ENCODE data around the gene LRRTM2. TPM values are rescaled to one million over a fixed set of nuclear protein-coding genes. Genes with fewer than 3 reads are reported as not detected.

The LRRTM2 gene
- total and polyA plus RNA-seq, 2 donors (not counting 3 experiments of a cell fraction or from before 2014, with no cell fraction given), result 0.06 to 0.20 TPM

DNA sequence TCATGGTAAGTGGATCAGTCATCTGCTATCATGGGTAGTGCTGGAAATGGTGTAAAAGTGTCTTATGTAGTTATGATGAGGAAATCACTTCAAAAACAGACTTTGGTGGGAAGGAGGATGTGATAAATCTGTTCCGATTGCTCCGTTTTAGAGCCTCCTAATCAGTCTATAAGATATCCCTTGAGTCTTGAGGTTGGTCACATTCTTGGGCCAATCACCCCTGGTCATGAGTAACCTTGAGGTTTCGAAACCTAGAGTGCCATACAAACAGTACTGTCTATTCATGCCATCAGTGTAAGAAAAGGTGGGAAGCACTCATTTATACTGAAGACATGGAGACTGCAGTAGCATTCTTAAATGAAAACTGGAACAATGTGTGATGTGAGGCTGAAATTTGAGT lies 45.8 kb downstream of the LRRTM2 start:
- Histone ChIP-seq H4K20me1 (replicated peaks; ENCODE audit: control insufficient read depth, extremely low read depth, insufficient read depth, low read length) (peaks cover 2% of the 10 kb centered on the region), H3K36me3 (ENCODE audit: control insufficient read depth in 2 of 2, extremely low read depth in 1 of 2, insufficient read depth in 2 of 2, low read length in 2 of 2) (peaks cover 6 to 23% of the 10 kb centered on the region in 2 experiments), H3K9me3 (replicated peaks; ENCODE audit: control insufficient read depth, insufficient read depth, low read length) (no peaks in the 10 kb centered on the region), H3K4me2 (ENCODE audit: insufficient read depth, low read length) (no peak overlapping the region), H3K27me3 (ENCODE audit: control insufficient read depth in 2 of 2, insufficient read depth in 2 of 2, low read length in 2 of 2) (no peaks in the 10 kb centered on the region), H3K27ac (ENCODE audit: insufficient read depth, low read depth, low read length) (no peak overlapping the region), H3K9me1 (replicated peaks; ENCODE audit: control insufficient read depth, extremely low read depth, insufficient read depth, low read length) (no peaks in the 10 kb centered on the region), H3K9ac (replicated peaks; ENCODE audit: extremely low read depth, insufficient read depth, low read length) (no peak overlapping the region), H2AFZ (ENCODE audit: low read depth, low read length) (no peak overlapping the region), H3K4me3 (replicated peaks in 1 of 3; ENCODE audit: insufficient read depth in 1 of 3, low read depth in 1 of 3, low read length in 3 of 3) (no peak overlapping the region), H3K79me2 (ENCODE audit: control insufficient read depth, insufficient read depth, low read length) (peaks cover 70% of the 10 kb centered on the region), H3K4me1 (ENCODE audit: control insufficient read depth, extremely low read depth, insufficient read depth, low read length) (peaks cover 2% of the 10 kb centered on the region)
- FAIRE-seq, result no peak
- intact Hi-C loops (cut with micrococcal nuclease) (no loop called here), dilution Hi-C loops (cut with MboI; ENCODE audit: extremely low pct_ligation_motif_present, low sequenced_read_pairs) (no loop called here)
- BruUV-seq (replicated peaks), result no TSS peak
- ChIA-PET CTCF (no interaction called here), POLR2A (no interaction called here)
- DNase-seq (ENCODE audit: low read depth, low spot score), result no peak
- TF ChIP-seq POLR2AphosphoS5 (IDR thresholded peaks at IDR 0.05; ENCODE audit: insufficient read depth, low read depth, low read length) (no peak), POLR2A (IDR thresholded peaks at IDR 0.05; ENCODE audit: low read depth, low read length) (no peak), FOS (IDR thresholded peaks at IDR 0.05; ENCODE audit: borderline replicate concordance, insufficient read depth, low read length) (no peak), GATA2 (IDR thresholded peaks at IDR 0.05; ENCODE audit: insufficient read depth, insufficient read length, low read depth, low read length) (no peak)
- TF ChIP-seq, protein P1, sequence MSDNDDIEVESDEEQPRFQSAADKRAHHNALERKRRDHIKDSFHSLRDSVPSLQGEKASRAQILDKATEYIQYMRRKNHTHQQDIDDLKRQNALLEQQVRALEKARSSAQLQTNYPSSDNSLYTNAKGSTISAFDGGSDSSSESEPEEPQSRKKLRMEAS (IDR thresholded peaks at IDR 0.05; ENCODE audit: insufficient read depth, insufficient read length), result no peak
- TF ChIP-seq, protein P2, sequence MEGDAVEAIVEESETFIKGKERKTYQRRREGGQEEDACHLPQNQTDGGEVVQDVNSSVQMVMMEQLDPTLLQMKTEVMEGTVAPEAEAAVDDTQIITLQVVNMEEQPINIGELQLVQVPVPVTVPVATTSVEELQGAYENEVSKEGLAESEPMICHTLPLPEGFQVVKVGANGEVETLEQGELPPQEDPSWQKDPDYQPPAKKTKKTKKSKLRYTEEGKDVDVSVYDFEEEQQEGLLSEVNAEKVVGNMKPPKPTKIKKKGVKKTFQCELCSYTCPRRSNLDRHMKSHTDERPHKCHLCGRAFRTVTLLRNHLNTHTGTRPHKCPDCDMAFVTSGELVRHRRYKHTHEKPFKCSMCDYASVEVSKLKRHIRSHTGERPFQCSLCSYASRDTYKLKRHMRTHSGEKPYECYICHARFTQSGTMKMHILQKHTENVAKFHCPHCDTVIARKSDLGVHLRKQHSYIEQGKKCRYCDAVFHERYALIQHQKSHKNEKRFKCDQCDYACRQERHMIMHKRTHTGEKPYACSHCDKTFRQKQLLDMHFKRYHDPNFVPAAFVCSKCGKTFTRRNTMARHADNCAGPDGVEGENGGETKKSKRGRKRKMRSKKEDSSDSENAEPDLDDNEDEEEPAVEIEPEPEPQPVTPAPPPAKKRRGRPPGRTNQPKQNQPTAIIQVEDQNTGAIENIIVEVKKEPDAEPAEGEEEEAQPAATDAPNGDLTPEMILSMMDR (IDR thresholded peaks at IDR 0.05; ENCODE audit: extremely low read depth in 1 of 2, insufficient read depth in 1 of 2, low read depth in 1 of 2, low read length in 2 of 2), result no peak

All from endothelial cell of umbilical vein (primary cell).